ENCODE data around the gene CDH4. TPM values are rescaled to one million over a fixed set of nuclear protein-coding genes. Genes with fewer than 3 reads are reported as not detected.

Gene CDH4
- total RNA-seq, 1 donor from 2014 or later: 12.1 TPM

- TF ChIP-seq, protein P1, sequence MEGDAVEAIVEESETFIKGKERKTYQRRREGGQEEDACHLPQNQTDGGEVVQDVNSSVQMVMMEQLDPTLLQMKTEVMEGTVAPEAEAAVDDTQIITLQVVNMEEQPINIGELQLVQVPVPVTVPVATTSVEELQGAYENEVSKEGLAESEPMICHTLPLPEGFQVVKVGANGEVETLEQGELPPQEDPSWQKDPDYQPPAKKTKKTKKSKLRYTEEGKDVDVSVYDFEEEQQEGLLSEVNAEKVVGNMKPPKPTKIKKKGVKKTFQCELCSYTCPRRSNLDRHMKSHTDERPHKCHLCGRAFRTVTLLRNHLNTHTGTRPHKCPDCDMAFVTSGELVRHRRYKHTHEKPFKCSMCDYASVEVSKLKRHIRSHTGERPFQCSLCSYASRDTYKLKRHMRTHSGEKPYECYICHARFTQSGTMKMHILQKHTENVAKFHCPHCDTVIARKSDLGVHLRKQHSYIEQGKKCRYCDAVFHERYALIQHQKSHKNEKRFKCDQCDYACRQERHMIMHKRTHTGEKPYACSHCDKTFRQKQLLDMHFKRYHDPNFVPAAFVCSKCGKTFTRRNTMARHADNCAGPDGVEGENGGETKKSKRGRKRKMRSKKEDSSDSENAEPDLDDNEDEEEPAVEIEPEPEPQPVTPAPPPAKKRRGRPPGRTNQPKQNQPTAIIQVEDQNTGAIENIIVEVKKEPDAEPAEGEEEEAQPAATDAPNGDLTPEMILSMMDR (IDR thresholded peaks at IDR 0.05; ENCODE audit: insufficient read depth, low read length, severe bottlenecking): no peak
- DNase-seq (ENCODE audit: low read depth) (no peak), FAIRE-seq (no peak)
- no peaks in the 10 kb centered on the region for H3K27me3 ChIP-seq (ENCODE audit: control insufficient read depth, insufficient read depth, low read length)
- no peak overlapping the region for H3K4me3 ChIP-seq (ENCODE audit: low read depth, low read length)
- H3K36me3 ChIP-seq (ENCODE audit: control insufficient read depth, insufficient read depth, low read length): no peaks in the 10 kb centered on the region
These were observed 275.6 kb downstream of the CDH4 start for GRCh38 chr20:61527626-61528025.

DNA sequence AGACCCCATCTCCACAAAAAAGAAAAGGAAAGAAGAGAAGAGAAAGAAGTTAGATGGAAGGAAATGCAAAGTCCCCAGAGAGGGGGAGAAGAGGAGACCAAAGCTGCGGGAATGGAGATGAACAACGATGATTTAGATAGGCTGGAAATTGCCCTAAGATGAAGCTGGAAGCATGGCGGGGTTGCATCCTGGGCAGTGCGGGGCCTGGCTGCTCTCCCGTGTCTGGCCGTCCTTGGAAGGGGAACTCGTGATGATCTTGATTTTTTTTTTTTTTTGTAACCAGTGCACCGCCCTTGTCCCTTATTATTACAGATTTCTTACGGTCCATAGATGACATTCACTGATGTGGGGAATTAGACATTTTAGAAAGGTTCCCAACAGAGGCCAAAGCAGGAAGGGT, 276.5 kb downstream of the CDH4 start:
- no peak for DNase-seq (ENCODE audit: low read depth)
- no peak for FAIRE-seq
- no peaks in the 10 kb centered on the region for H3K27me3 ChIP-seq (ENCODE audit: control insufficient read depth, insufficient read depth, low read length)
- TF ChIP-seq, protein P1 (IDR thresholded peaks at IDR 0.05; ENCODE audit: insufficient read depth, low read length, severe bottlenecking): no peak
- H3K36me3 ChIP-seq (ENCODE audit: control insufficient read depth, insufficient read depth, low read length): no peaks in the 10 kb centered on the region
- no peak overlapping the region for H3K4me3 ChIP-seq (ENCODE audit: low read depth, low read length)

DNA sequence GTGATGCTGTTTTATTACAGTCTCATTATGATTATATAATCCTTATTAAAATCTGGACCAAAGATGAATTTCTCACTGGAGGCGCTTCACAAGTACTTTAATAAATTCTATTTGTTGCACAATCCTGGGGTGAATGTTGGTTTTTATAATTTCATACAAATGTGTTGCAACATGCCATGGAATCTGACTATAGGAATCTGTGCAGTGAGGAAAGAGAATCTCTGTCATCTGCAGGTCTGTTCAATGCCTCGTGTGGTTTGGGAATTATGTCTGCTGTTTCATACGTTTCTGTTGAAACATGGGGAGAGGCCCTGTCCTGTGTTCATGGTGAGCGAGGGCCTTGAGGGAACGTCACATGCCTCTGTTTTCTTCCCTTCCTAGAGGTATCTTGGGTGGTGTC, 277.3 kb downstream of the CDH4 start:
- Histone ChIP-seq H3K27me3 (ENCODE audit: control insufficient read depth, insufficient read depth, low read length) (no peaks in the 10 kb centered on the region), H3K36me3 (ENCODE audit: control insufficient read depth, insufficient read depth, low read length) (no peaks in the 10 kb centered on the region), H3K4me3 (ENCODE audit: low read depth, low read length) (no peak overlapping the region)
- DNase-seq (ENCODE audit: low read depth) (peak; percentile 51), FAIRE-seq (no peak)
- TF ChIP-seq, protein P1 (IDR thresholded peaks at IDR 0.05; ENCODE audit: insufficient read depth, low read length, severe bottlenecking): no peak

- TF ChIP-seq, protein P1 (IDR thresholded peaks at IDR 0.05; ENCODE audit: insufficient read depth, low read length, severe bottlenecking): no peak
- DNase-seq (ENCODE audit: low read depth): no peak
- no peak overlapping the region for H3K4me3 ChIP-seq (ENCODE audit: low read depth, low read length)
- peak; percentile 40 for FAIRE-seq
- no peaks in the 10 kb centered on the region for H3K27me3 ChIP-seq (ENCODE audit: control insufficient read depth, insufficient read depth, low read length)
- no peaks in the 10 kb centered on the region for H3K36me3 ChIP-seq (ENCODE audit: control insufficient read depth, insufficient read depth, low read length)
These were observed 279.7 kb downstream of the CDH4 start for GRCh38 chr20:61531553-61532345.

DNA sequence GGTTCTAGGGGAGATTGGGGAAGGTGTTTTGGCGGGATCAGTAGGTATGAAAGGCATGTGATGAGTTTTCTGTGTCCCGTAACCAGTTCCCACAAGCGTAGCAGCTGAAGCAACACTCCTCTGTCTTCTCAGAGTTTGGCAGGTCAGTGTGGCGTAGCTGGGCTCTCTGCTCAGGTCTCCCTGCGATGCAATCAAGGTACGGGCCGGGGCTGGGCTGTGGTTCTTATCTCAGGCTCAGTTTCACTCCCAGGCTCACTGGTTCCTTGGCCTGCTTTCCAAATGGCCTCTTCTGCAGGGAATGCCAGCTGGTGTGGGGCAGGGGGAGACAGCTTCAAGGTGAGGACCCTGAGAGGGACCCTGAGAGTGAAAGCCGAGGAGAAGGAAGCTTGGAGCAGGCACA, 280.7 kb downstream of the CDH4 start:
- TF ChIP-seq, protein P1 (IDR thresholded peaks at IDR 0.05; ENCODE audit: insufficient read depth, low read length, severe bottlenecking): no peak
- FAIRE-seq: no peak
- no peaks in the 10 kb centered on the region for H3K36me3 ChIP-seq (ENCODE audit: control insufficient read depth, insufficient read depth, low read length)
- no peak for DNase-seq (ENCODE audit: low read depth)
- H3K4me3 ChIP-seq (ENCODE audit: low read depth, low read length): no peak overlapping the region
- no peaks in the 10 kb centered on the region for H3K27me3 ChIP-seq (ENCODE audit: control insufficient read depth, insufficient read depth, low read length)

DNA sequence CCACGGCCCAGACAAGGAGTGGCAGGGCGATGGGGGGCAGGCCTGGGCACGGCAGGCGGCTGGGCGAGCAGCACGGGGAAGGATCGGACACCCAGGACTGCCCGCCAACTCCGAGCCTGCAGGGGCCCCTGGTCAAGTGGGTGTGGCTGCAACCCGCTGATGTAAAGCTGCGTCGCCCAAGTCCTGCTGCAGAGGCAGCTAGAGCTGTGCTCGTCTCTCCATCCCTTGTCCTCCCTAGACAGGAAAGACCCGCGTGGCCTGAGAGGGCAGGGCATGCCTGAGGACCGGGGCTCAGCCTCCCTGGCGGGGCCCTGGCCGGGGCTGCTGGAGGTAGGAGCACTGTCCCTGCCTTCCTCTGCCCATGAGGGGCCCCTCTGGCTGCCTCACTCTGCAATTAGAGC, 281.2 kb downstream of the CDH4 start:
- H3K4me3 ChIP-seq (ENCODE audit: low read depth, low read length): no peak overlapping the region
- FAIRE-seq (no peak), DNase-seq (ENCODE audit: low read depth) (no peak)
- no peaks in the 10 kb centered on the region for H3K36me3 ChIP-seq (ENCODE audit: control insufficient read depth, insufficient read depth, low read length)
- H3K27me3 ChIP-seq (ENCODE audit: control insufficient read depth, insufficient read depth, low read length): no peaks in the 10 kb centered on the region
- TF ChIP-seq, protein P1 (IDR thresholded peaks at IDR 0.05; ENCODE audit: insufficient read depth, low read length, severe bottlenecking): no peak
